ENCODE data around the gene ZNF780B. TPM values are rescaled to one million over a fixed set of nuclear protein-coding genes. Genes with fewer than 3 reads are reported as not detected.
"Not testable (repeated sequence)": the region's sequence is repeated elsewhere in the genome, so short reads cannot be mapped to it uniquely, and the experiment has no call there.

Gene ZNF780B
- total RNA-seq, 1 donor from 2014 or later = 38.2 TPM

- DNase-seq (ENCODE audit: low spot score) = not testable (repeated sequence)
These were observed 18.0 kb downstream of the ZNF780B start for GRCh38 chr19:40038047-40038446.

GRCh38 chr19:40035996-40036395, 20.0 kb downstream of the ZNF780B start:
- no peak for DNase-seq (ENCODE audit: low spot score)

GRCh38 chr19:40033989-40034560, 22.0 kb downstream of the ZNF780B start:
- DNase-seq (ENCODE audit: low spot score) = no peak

DNA sequence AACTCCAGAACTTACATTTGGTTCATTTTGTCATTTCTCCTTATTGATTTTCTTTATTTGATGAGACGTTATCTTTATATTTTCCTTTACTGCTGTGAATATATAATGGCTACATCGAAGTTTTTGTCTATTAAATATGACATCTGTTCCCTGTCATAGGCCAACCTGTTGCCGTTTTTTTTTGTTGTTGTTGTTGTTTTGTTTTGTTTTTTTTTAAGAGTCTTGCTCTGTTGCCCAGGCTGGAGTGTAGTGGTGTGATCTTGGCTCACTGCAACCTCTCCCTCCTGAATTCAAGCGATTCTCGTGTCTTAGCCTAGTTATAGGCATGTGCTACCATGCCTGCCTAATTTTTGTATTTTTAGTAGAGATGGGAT, 29.4 kb downstream of the ZNF780B start:
- DNase-seq (ENCODE audit: low spot score) = no peak

DNA sequence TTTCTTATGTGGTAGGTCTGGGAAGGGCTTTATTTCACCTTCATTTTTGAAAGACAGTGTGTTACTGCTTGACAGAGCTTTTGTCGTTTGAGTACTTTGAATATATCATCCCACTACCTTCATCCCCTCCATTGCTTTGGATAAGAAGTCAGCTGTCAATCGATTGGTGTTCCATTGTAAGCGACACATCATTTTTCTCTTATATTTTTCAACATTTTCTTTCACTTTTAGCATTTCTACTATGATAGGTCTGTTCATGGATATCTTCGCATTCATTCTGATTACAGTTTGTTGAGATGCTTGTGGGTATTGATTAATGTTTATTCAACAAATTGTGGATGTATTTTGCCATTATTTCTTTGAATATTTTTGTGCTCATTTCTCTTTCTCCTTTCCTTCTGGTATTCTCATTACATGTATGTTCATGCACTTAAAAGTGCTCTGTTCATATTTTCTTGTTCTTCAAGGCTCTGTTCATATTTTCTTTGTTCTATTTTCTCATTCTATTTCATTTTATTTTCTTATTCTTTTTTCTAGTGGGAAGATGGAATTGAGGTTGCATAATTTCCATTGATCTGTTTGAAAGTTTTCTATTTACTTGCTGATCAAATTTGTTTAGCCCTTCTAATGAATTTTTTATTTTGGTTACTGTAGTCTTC, 30.0 kb downstream of the ZNF780B start:
- DNase-seq (ENCODE audit: low spot score) = no peak

DNA sequence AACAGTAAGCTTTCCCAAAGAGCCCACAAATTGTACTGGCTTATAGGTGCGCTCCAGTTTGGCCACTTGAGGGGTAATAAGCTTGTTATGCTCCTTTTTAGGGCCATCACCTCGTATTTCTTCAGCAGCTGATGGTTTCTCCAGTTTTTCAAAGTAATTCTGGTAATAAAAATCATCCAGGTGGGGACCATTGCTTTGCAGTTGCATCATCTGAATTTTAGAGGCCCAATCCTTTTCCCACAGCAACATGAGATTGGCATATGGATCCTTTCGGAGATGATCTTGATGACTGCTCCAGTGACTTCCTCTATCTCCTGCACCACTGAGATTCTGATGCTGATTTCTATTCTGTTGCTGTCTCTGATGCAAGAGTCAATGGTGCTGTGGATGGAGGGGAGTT, 32.1 kb downstream of the ZNF780B start:
- no peak for DNase-seq (ENCODE audit: low spot score)

GRCh38 chr19:40013991-40014390, 42.0 kb downstream of the ZNF780B start:
- DNase-seq (ENCODE audit: low spot score) = no peak

- DNase-seq (ENCODE audit: low spot score) = no peak
These were observed 46.4 kb downstream of the ZNF780B start for GRCh38 chr19:40009674-40010073.

GRCh38 chr19:40006273-40006691, 49.7 kb downstream of the ZNF780B start:
- DNase-seq (ENCODE audit: low spot score) = no peak

GRCh38 chr19:40005691-40006272, 50.2 kb downstream of the ZNF780B start:
- no peak for DNase-seq (ENCODE audit: low spot score)

GRCh38 chr19:39998501-39998900, 57.5 kb downstream of the ZNF780B start:
- no peak for DNase-seq (ENCODE audit: low spot score)

DNA sequence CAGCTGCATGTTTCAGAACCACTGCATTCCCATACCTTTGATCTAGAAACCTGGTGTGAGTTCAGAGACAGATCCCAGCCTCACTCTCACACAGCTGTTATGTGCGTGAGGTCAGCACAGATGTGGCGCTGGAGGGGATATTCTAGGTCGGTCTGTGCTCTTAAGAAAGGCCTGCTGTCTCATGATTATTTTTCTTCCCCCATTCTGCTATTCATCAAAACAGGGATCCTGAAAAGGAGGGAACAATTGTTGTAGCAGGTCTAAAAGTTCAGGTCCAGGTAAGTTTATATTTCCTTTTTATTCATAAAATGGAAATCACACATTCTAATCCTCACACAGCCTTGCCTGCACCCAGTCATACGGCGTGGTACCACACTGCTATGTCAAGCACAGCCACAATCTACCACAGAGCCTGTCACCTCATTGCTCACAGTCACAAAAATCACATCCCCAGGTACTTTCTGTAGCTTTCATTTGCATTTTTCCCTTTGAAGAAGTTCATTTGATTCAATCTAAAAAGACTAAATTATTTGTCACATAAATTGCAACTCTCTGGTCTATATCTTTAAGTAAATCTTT, 58.3 kb downstream of the ZNF780B start:
- no peak for DNase-seq (ENCODE audit: low spot score)

- DNase-seq (ENCODE audit: low spot score) = peak; percentile 91
These were observed 59.0 kb downstream of the ZNF780B start, which contains the start of gene ZNF546 for GRCh38 chr19:39996811-39997637. ZNF546 (plus strand) TSS chr19:39997060; CDS start chr19:39998327, 1,267 bp downstream.

DNA sequence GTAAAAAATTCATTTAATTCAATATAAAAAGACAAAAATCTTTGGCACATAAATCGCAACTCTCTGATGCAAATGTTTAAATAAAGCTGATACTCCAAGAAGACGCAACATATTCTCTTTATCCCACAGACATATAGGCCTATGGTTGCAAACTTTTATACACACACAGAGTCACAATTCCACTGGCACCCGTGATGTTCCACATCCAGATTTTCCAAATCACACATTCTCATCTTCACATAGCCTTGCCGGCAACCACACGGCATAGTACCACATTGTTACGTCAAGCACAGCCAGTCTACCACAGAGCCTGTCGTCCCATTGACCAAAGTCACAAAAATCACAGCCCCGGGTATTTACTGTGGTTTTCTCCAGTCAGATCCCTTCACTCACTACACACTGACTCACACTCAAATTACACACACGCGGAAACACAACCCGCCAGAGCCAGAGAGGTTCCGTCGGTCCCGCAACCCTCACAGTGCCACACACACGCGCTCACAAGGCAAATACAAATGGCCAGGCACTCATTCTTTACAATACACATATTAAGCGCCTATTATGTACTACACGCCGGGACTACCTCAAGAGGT, 59.7 kb downstream of the ZNF780B start:
- DNase-seq (ENCODE audit: low spot score) = no peak

DNA sequence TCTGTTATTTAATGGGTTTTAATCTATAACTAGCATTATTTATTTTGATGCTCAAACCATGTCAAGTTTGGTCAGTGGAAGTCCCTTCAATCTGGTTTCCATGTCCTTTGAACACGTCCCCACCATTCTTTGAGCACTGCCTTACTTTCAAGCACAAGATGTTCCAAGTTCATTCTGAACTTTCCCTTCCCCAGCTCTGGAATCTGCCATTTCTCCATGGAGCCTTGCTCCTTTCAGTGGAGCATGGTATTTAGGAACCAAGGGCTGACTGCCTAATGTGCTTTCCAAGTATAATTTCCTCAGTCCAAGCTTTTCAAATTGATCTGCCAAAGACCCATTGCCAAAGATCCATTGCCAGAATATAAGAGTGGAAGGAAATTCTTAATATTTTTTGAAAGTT, 60.2 kb downstream of the ZNF780B start:
- DNase-seq (ENCODE audit: low spot score) = no peak

DNA sequence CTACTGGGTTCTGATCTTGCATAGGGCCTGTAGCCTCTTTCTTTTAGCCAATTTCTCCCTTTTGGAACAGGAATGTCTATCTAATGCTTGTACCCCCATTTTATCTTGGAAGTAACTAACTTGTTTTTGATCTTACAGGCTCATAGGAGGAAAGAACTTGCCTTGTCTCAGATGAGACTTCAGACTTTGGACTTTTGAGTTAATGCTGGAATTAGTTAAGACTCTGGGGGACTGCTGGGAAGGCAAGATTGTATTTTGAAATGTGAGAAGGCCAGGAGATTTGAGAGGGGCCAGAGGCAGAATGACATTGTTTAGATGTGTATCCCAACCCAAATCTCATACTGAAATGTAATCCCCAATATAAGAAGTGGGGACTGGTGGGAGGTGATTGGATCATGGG, 61.7 kb downstream of the ZNF780B start:
- DNase-seq (ENCODE audit: low spot score) = no peak

DNA sequence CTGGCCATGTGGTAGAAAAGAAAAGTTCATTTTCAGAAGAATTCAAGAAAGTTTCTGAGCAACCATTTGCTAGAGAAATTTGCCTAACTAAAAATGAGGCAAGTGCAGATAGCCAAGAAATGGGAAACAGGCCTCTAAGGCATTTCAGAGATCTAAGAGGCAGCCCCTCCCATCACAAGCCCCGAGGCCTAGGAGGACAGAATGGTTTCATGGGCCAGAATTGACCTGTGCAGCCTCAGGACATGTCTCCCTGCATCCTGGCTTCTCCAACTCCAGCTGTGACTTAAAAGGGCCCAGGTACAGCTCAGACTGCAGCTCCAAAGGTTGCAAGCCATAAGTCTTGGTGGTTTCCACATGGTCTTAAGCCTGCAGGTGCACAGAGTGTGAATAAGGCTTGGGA, 62.4 kb downstream of the ZNF780B start:
- no peak for DNase-seq (ENCODE audit: low spot score)

- DNase-seq (ENCODE audit: low spot score) = no peak
These were observed 68.4 kb downstream of the ZNF780B start for GRCh38 chr19:39987596-39987995.

DNA sequence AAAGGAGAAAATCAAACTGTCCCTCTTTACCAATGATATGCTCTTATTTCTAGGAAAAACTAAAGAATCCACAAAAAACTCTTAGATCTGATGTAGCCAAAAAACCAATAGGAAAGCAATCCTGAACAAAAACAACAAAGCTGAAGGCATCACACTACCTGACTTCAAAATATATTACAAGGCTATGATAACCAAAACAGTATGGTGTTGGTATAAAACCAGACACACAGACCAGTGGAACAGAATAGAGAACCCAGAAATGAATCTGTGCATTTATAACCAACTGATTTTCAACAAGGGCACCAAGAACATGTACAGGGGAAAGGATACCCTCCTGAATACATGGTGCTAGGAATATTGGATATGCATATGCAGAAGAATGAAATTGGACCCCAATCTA, 68.9 kb downstream of the ZNF780B start:
- DNase-seq (ENCODE audit: low spot score) = no peak

DNA sequence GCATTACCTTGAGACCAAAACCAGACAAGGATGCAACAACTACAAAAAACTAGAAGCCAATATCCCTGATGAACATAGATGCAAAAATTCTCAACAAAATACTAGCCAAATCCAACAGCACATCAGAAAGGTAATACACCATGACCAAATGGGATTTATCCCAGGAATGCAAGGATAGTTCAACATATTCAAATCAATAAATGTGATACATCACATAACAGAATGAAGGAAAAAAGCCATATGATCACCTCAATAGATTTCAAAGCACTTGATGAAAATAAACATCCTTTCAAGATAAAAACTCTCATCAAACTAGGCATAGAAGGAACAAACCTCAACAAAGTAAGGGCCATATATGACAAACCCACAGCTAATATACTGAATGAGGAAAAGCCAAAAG, 69.4 kb downstream of the ZNF780B start:
- no peak for DNase-seq (ENCODE audit: low spot score)

GRCh38 chr19:39983695-39984300, 72.2 kb downstream of the ZNF780B start:
- no peak for DNase-seq (ENCODE audit: low spot score)

Measured in ureter (tissue), 1 donor.